OCI-LY3 (cell line): ENCODE measurements around the gene GRIP2.

Experiments used
- CTCF ChIP-seq: fragments of 200-600, 300-600 bp; sonication (generic); IDR thresholded peaks from 2 replicates; pipeline ENCODE4 v1.5.1; 2014; ENCODE audit warnings: antibody characterized with exemption, low read length, low read depth
- EZH2phosphoT487 ChIP-seq: fragments of 200-600 bp; shearing (Covaris generic); IDR thresholded peaks from 2 replicates; pipeline ENCODE4 v1.6.1; 2018; ENCODE audit warnings: antibody characterized with exemption, mixed run types, low read depth

GRCh38 chr3:14534516-14535191 lies 5.5 kb downstream of the GRIP2 start:
- TF ChIP-seq CTCF (no peak), EZH2phosphoT487 (no peak)
